HG03442 (cell line): ENCODE results near the gene PLXNA4.

Experiments used
- ATAC-seq: cut with Tn5 transposase; IDR thresholded peaks from one replicate; pipeline ENCODE4 v1.9.1; 2021; ENCODE audit warnings: mild to moderate bottlenecking, moderate library complexity; ENCODE audit not compliant: unreplicated experiment

The PLXNA4 gene

GRCh38 chr7:132508724-132509353 lies 67.4 kb downstream of the PLXNA4 start:
- ATAC-seq = no peak

- ATAC-seq = no peak
Observed at GRCh38 chr7:132504852-132505251, 71.4 kb downstream of the PLXNA4 start.

DNA sequence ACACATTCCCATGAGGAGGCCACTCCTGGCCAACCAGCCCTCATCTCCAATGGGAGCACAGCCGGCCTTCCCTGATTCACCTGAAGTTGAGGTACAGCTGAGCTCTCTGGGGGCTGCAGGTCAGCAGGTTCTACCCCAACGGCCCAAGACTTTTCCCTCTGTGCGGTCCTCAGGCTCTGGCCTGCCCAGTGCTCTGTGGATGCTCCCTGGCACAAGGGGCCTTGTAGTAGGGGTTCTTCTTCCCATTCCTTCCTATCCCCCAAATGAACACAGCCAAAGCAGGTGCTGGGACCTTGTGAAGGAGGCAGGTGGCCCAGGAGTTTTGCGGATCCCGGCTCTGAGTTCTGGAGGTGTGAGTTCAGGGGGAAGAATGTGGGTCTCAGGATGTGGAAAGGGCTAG lies 72.2 kb downstream of the PLXNA4 start:
- ATAC-seq = no peak

DNA sequence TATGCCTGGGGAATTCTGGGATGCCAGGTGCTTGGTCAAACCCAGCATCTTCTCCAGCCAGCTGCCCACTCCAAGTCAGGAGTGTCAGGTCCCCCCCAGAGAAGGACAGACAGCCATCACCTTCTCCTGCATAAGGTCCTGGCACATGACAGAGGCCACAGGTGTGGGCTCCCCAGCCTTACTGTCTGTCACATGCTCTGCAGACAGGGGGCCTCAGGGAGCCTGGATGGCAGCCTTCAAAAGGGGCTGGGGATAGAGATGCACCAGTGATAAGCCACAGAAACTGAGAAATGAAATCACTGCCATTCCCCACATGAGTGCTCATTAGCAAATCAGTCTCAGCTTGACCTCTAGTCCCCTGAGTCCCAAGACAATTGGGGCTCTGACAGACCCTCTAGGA lies 72.9 kb downstream of the PLXNA4 start:
- ATAC-seq = no peak

DNA sequence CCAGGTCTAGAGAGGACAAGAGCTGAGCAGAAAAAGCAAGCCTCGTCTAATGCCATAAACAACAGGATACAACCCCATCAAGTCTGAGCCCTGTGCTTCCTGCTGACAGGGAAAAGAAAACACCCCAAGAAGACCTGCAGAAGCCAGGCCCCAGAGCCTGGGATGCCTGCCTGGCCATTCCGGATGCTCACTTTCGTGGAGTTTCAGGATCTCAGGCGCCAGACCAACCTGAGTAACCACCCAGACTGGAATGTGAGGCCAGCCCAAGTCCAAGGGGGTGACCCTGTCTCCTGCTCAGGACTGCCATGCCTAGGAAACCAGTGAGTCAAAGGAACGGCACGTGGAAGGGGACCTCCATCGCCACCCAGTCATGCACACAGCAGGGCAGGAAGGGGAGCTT lies 74.3 kb downstream of the PLXNA4 start:
- ATAC-seq = no peak

- no peak for ATAC-seq
Observed at GRCh38 chr7:132500727-132501440, 75.4 kb downstream of the PLXNA4 start.

DNA sequence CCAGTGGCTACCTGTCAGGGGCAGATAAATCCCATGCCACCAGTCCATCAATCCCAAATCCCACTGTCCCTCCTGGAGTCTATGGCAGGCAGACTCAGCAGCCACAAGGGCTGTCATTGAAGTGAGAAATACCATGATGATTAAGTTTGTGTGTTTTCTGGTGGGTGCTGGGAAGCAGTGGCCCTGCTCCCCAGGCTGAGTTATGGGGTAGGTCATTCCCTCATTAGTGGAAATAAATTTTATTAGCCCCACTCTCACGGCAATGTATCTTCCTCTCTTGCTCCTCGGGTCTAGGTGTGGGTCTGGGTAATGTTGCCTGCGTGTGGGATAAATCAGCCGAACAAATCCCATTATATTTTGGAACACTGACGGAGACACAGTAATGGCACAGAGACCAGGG lies 76.8 kb downstream of the PLXNA4 start:
- no peak for ATAC-seq

DNA sequence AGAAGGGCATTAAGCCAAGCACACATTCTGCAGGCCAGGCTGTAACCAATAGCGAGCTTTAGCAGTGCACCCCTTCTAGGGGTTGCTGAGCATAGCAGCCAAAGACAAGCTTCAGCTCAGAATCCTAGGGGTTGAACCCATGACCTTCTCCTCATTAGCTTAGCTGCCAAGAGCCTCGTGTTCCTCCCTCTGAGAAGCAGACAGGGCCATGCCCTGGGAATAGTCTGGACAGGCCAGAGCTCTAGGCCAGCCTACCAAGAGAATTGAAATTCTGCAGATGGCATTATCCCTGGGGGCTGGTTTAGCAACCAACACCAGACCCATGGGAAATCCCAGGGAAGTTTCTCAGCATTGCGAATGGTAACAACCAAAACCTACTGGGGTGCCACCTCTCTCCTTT lies 77.2 kb downstream of the PLXNA4 start:
- no peak for ATAC-seq

GRCh38 chr7:132498319-132498718 lies 78.0 kb downstream of the PLXNA4 start:
- no peak for ATAC-seq

- ATAC-seq = no peak
Observed at GRCh38 chr7:132497098-132497497, 79.2 kb downstream of the PLXNA4 start.

DNA sequence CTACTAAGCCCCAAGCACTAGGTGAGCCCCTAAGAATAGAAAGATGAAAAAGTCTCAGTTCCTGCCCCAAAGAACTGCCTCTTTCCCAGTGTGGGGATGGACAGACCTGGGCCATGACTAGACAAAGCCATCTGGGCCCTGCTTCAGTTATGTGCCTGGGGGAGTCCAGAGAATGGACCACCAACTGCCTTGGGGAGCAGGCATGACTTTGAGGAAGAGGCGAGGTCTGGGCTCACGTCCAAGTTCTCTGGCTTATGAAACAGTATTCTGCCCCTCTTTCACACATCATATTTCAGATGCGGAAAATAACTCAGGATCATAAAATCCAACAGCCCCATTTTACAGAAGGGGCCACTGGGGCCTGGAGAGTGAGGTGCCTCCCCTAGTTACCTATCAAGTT lies 80.3 kb downstream of the PLXNA4 start:
- ATAC-seq = no peak

DNA sequence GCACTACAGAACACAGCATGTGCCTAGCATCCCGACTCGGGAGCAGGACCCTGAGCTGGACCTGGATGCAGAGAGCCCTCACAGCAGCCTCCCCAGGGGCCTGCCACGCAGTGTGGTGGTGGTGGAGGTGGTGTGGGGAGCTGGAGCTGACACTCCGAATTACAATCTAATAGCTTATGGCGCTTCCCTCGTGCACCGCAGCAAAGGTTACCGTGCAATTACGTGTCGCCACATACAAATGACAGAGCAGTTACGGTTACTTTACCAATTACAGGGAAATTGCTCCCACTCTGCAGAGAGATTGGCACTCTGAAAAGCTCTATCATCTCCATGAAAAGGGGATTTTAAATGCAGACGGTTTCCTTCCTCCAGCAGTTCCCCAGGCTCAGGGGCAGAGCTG lies 81.8 kb downstream of the PLXNA4 start:
- no peak for ATAC-seq

DNA sequence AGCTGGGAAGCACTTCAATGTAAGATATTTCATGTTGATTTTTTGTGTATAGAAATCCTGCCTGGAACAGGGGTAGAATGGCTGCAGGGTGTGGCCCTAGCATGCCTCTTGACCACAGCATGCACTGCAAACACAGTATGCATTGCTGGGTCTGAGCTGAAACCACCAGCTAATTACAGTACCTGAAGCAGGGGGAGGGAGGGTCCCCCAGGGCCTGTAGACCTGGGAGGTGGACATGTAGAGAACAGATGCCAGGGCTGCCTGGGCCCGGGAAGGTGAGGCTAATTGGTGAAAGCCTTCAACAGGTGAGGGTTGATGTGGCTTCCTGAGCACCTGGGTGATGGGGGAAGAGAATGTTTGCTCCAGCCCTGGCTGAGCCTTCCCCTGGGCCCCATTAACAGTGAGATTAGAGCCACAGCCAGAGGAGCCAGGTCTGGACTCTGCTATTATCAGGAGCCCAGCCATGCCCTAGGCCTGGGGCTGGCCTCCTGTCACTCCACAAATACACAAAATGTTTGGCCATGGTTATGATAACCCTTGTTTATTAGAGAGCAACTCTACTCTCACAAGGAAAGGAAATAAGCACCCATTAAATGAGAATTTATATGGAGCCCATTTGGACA lies 83.3 kb downstream of the PLXNA4 start:
- ATAC-seq = no peak

GRCh38 chr7:132491391-132491945 lies 84.8 kb downstream of the PLXNA4 start:
- ATAC-seq = no peak

DNA sequence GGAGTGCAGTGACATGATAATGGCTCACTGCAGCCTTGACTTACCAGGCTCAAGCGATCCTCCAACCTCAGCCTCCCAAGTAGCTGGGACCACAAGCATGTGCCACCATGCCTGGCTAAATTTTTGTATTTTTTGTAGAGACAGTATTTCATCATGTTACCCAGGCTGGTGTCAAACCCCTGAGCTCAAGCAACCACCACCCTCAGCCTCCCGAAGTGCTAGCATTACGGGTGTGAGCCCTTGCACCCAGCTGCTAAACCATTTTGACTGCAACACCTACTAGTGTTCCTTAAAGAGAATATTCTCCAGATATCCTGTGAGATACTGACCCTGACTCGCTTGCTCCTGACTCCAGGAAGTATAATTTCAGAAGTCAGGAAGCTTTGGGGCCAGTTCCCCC lies 85.8 kb downstream of the PLXNA4 start:
- no peak for ATAC-seq

- no peak for ATAC-seq
Observed at GRCh38 chr7:132489776-132490237, 86.5 kb downstream of the PLXNA4 start.

GRCh38 chr7:132488634-132489302 lies 87.5 kb downstream of the PLXNA4 start:
- ATAC-seq = no peak

DNA sequence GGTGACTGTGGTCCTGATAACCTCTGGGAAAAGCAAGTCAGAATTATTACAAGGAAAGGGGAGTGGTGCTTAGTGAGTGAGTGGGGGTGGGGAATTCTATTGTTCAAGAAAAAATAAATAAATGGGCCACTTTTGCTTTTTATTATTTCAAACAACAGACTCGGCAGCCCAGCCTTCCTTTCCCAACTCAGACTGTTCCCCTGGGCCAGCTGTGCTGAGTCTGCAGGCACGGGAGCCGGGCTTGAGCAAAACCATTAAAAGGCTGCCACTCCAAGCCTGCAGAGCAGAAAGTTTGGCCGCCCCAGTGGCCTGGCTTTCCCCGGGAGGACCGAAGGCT lies 90.0 kb downstream of the PLXNA4 start:
- no peak for ATAC-seq

- ATAC-seq = no peak
Observed at GRCh38 chr7:132485600-132486273, 90.5 kb downstream of the PLXNA4 start.

GRCh38 chr7:132485136-132485535 lies 91.1 kb downstream of the PLXNA4 start:
- no peak for ATAC-seq

DNA sequence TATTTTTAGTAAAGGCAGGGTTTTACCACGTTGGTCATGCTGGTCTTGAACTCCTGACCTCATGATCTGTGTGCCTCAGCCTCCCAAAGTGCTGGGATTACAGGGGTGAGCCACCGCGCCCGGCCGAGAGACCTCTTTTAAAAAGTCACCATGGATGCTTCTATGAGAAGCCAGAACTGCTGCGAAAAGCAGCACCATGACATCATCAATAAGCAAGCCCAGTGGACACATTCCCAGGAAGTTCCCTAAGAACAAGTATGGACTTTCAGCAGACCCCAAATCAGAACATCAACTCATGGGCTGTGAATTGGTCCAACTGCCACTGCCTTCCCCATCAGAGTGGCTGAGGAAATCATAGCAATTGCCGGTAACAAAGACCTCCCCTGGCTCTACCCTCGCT lies 93.4 kb downstream of the PLXNA4 start:
- no peak for ATAC-seq
